DMS153 treated with DMSO at 0.1 percent for 48 hours (cell line): ENCODE measurements around the gene DENND5A.
"Not testable (repeated sequence)": the region's sequence is repeated elsewhere in the genome, so short reads cannot be mapped to it uniquely, and the experiment has no call there.

Experiments
- DNase-seq: peaks from one replicate; lab custom pipeline; 2025; ENCODE audit not compliant: unreplicated experiment; lab: John Stamatoyannopoulos, UW

The DENND5A gene

DNA sequence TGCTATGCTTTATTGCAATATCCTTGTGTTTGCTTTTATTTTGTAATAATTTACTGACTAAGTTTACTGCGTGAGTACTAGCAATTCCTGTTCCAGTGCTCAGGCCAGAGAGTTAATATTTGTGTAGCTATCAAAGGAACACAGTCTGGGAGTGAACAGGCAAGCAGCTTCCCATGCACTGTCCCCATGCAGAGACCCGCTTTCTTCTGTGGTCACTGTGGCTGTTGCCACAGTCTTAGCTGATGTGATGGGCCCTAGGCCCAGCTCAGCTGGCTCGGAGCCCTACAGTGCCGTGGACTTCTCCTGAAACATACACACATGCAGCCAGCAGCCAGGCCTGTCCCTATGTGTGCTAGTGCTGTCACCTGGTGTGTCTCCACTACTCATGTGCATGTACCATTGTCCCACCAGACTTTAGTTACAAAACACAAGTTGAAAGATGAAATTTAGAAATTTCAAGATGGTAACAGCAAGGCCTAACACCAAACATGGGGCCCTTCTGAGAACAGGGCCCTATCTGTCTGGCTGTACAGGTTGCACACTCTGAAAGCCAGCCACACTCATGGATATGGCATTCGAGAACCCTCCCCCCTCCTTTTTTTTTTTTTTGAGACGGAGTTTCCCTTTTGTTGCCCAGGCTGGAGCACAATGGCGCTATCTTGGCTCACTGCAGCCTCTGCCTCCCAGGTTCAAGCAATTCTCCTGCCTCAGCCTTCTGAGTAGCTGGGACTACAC lies 161.4 kb downstream of the DENND5A start:
- DNase-seq, result no peak

DNA sequence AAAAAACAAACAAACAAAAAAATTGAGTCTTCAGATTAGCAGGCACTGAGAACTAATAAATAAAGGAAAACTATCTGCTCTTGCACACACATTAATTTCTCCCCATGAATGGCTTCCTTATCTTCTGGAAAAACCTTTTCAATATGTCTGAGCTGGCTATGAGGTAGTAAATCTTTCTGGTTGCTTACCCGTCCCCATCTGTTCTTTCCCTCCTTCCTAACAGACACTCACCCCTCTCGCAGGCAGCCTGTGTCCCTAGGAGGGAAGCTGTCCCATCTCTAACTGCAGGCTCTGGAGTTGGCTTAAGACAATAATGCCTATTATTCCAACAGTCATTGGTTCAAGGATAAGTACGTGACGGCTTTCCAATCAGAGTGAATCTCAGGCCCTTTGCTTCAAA lies 165.5 kb downstream of the DENND5A start:
- DNase-seq, result no peak

DNA sequence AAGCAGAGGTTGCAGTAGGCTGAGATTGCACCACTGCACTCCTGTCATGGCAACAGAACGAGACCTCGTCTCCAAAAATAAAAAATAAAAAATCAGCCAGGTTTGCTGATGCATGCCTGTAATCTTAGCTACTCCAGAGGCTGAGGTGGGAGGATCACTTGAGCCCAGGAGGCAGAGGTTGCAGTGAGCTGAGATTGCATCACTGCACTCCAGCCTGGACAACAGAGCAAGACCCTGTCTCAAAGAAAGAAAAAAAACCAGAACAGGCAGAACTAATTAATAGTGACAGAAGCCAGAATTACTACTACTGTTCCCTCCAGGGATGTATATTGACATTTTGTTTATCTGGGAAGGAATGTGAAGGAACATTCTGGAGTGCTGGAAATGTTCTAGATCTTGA lies 166.7 kb downstream of the DENND5A start:
- DNase-seq, result not testable (repeated sequence)

DNA sequence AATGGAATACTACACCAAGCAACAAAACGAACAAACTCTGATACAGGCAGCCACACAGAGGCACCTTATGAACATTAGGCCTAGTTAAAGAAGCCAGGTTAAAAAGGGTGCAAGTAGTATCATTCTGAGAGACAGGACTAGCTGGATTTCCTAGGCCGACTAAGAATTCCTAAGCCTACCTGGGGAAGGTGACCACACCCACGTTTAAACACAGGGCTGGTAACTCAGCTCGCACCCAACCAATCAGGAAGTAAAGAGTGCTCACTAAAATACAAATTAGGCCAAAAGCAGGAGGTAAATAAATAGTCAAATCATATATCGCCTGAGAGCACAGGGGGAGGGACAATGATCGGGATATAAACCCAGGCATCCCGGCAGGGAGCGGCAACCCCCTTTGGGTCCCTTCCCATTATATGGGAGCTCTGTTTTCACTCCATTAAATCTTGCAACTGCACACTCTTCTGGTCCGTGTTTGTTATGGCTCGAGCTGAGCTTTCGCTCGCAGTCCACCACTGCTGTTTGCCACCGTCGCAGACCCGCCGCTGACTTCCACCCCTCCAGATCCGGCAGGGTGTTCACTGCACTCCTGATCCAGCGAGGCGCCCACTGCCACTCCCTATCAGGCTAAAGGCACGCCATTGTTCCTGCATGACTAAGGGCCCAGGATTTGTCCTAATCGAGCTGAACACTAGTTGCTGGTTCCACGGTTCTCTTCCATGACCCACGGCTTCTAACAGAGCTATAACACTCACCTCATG lies 167.8 kb downstream of the DENND5A start:
- DNase-seq, result not testable (repeated sequence)

DNA sequence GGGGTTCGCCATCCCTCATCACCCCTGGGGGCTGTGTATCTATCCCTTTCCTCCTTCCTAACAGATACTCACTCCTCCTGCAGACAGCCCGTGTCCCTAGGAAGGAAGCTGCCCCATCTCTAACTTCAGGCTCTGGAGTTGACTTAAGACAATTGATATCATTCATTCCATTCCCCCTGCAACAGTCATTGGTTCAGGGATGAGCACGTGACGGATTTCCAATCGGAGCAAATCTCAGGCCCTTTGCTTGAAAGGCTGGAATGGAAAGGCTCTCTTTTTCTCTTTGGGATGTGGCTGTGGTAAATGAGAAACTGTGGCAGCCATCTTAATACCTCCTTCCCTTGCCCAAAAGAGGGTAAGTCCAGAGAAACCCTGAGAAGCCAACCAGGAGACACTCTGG lies 168.7 kb downstream of the DENND5A start:
- DNase-seq, result no peak

DNA sequence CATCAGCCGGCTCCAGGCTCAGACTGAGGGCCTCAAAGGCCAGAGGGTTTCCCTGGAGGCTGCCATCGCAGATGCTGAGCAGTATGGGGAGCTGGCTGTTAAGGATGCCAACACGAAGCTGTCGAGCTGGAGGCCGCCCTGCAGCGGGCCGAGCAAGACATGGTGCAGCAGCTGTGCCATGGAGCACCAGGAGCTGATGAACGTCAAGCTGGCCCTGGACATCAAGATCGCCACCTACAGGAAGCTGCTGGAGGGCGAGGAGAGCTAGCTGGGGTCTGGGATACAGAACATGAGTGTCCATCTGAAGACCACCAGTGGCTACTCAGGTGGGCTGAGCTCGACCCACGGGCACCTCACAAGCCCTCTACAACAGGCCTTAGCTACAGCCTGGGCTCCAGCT lies 169.7 kb downstream of the DENND5A start:
- no peak for DNase-seq

DNA sequence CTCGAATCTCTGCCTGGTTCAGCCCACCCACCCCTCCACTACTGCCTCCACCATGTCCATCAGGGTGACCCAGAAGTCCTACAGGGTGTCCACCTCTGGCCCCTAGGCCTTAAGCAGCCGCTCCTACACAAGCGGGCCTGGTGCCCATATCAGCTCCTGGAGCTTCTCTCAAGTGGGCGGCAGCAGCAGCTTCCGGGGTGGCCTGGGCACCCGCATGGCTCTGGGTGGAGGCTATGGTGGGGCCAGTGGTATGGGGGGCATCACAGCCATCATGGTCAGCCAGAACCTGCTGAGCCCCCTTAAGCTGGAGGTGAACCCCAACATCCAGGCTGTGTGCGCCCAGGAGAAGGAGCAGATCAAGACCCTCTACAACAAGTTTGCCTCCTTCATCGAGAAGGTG lies 170.7 kb downstream of the DENND5A start:
- DNase-seq, result no peak

DNA sequence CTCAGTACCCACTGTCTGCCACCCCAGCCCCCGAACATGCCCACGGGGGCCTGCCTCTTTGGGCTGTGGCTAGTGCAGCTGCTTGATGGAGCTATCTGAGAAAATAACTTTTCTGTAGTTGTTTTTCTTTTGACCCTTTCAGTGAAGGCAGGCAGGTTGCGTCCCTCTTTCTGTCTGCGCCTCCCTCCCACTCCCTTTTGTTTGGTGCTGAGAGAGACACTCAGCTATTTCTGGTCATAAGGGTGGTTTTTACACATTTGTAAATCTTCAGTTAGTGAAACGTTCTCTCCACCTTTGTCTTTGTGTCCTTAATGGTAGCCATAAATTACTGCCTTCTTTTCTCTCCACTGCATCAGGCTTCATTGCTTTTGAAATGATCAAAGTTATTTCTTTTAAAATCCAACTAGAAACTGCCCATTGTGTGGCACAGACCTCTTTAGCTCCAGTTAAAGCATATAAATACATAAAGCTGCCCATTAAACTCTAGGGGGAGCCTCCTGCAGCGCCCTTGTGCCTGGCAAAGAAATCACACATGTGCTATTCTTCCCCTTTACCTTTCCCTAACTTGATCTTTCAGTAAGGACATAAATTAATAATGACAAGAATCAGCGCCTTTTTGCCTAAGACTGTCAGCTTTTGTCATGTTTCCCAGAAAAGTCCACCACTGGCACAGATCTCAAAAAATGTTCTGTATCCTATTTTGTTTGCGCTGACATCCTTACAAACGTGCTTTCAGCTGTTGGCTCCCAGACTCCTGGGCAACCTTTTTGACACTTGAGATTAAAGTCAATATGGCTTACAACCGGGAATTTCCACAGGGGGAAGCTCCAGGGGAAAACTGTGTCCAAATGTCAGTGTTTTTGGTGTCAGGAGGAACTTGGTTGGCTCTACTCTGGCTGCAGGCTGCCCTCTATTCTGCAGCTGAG lies 172.0 kb downstream of the DENND5A start:
- DNase-seq, result peak; percentile 55

DNA sequence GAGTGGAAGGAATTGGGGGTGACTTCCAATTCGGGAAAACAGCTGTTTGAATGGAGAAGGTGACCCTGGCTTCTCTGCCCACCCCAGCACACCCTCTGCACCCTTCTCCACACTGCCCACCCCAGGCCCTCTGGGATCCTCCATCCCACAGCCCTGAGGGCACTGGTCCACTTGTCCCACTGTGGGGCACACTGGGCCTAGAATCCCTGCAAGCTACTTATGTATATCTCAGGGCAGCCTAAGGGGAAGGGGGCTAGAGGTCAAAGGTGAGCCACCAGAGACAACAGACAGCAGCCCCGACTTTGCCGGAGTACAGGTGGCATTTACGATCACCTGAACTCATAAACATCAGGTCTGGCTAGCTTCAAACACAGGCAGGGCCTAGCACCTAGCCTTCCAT lies 173.1 kb downstream of the DENND5A start:
- no peak for DNase-seq

DNA sequence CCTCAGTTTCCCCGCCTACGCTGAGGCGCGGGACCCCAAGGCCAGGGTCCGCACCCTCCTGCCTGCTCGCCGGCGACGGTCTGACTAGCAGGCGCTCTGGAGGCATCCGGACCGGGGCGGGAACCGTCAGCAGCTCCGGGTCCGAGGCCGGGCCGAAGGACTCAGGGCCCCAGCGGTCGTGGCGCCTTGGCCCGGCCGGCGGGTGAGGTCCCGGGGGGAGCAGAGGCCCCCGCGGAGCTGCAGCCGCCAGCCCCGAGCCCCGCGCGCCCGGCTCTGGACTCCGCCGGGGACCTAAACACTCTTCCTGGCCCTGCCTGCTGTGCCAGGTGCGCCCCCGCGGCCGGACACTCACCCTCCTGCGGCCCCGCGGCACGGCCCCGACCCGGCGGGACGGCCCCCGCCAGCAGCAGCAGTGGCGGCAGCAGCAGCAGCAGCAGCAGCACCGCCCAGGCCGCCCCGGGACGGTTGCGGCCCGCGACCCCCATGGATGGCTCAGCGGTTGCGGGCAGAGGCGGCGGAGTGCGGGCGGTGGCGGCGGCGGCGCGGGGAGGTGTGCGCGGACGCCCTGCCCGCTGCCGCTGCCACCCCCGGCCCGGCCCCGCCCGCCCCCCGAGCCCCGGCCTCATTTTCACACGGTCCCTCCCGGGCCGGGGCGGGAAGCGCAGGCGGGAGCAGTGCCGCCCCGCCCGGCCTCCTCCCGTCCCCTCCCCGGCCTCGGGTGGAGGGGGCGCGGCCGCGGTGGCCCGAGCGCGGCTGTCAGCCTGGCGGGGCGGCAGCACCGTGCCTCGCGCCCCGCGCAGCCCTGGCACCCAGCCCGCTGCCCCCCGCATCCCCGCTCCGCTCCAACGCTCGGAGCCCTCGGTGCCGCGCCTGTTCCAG lies 173.9 kb downstream of the DENND5A start, which contains the start of gene SCUBE2:
Gene SCUBE2 (minus strand): TSS at position 556 of the 879 bp plus-strand sequence. CDS start 71 bp downstream, at position 485.
- no peak for DNase-seq

DNA sequence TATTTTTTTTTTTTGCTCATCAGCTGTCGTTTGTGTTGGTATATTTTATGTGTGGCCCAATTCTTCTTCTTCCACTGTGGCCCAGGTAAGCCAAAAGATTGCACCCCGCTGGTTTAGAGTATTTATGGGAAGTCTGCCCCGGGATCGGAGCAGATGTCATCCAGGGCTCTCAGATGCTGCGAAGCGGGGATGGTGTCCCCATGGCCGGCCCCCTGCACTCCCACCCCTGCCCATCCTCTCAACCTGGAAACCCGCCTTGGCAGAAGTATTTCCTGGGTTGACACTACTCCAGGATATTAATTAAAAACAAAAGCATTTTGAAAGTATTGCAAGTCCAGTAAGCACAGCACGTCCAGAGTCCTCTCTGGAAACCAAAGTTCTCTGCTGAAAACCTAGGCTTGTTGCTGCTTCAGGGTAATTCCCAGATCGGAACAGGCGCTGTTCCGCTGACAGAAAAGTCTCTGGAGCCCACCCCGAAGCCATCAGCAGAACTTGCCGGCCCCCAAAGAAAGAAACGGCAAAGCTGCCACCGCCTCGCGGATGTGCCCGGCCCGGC lies 174.6 kb downstream of the DENND5A start:
- no peak for DNase-seq

DNA sequence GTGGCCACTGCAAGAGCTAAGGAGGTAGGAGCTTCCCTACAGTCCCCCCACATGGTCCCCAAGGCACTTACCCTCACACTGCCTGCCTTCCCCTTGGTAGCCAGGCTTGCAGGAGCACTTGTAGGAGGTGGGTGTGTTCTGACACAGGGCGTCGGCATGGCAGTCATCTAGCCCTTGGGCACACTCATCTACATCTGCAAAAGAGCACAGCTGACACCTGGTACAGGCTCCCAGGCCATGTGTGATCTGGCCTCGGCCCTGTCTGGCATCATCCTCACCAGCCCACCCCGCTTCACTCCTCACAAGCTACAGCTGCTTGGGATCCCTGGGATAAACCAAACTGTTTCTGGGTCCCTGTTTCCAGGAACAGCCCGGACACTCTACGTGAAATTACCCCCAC lies 175.5 kb downstream of the DENND5A start:
- DNase-seq, result no peak

DNA sequence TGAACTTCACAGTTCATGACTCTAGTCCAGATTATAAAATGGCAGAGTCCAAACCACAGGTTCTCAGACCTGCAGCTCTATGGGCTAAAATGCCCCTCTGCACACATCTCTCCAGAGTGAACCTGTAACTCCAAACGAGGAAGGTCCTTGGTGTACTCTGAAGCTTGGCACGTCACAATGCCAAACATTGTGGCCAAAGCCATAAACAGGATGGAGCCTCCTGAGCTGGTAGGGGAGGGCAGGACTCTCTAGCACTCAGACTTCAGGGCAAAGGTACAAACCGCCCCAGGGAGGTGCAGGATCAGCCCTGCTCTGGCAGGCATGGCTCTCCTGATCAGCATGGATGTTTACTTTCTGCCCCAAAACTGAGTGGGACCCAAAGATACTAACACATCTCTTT lies 176.1 kb downstream of the DENND5A start:
- DNase-seq, result no peak
